ENCODE measurements around the gene DPP10. TPM values are rescaled to one million over a fixed set of nuclear protein-coding genes. Genes with fewer than 3 reads are reported as not detected.

The DPP10 gene
- total and polyA plus RNA-seq, 9 donors, result 0.12 to 5.9 (median 0.64) TPM; not detected in 3

DNA sequence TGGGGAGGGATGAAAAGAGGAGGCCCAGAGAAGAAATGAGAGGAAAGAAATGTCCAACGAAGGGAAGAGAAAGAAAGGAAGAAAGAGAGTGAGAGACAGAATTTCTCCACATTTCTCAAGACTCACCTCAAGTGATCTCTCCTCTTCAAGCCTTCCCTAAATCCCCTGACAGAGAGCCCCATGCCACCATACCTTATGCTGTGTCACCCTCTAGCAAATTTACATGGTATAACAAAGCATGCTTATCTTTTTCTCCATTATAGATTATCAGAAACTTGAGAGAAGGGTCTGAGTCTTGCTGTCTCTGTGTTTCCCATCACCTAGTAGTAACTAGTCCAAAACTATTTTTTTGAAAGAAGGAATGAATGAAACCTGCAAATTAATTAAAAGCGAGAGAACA is 1208.4 kb downstream of the DPP10 start:
- no peak overlapping the region for H3K4me3 ChIP-seq
- no peaks in the 10 kb centered on the region for H3K36me3 ChIP-seq
- no peaks in the 10 kb centered on the region for H3K27me3 ChIP-seq
- no peak for DNase-seq
- no peak overlapping the region for H3K27ac ChIP-seq
- TF ChIP-seq POLR2A (IDR thresholded peaks at IDR 0.05), result no peak
- TF ChIP-seq, protein P1, sequence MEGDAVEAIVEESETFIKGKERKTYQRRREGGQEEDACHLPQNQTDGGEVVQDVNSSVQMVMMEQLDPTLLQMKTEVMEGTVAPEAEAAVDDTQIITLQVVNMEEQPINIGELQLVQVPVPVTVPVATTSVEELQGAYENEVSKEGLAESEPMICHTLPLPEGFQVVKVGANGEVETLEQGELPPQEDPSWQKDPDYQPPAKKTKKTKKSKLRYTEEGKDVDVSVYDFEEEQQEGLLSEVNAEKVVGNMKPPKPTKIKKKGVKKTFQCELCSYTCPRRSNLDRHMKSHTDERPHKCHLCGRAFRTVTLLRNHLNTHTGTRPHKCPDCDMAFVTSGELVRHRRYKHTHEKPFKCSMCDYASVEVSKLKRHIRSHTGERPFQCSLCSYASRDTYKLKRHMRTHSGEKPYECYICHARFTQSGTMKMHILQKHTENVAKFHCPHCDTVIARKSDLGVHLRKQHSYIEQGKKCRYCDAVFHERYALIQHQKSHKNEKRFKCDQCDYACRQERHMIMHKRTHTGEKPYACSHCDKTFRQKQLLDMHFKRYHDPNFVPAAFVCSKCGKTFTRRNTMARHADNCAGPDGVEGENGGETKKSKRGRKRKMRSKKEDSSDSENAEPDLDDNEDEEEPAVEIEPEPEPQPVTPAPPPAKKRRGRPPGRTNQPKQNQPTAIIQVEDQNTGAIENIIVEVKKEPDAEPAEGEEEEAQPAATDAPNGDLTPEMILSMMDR (IDR thresholded peaks at IDR 0.05), result no peak
- TF ChIP-seq EP300 (IDR thresholded peaks at IDR 0.05), result no peak
- intact Hi-C loops (cut with DNase I), result no loop called here
- H3K4me1 ChIP-seq (ENCODE audit: insufficient read depth), result no peaks in the 10 kb centered on the region
- no peaks in the 10 kb centered on the region for H3K9me3 ChIP-seq
- 72 to 83% (median 76%) methylated on average over 2 of the region's 2 CpGs for WGBS, 3 donors

DNA sequence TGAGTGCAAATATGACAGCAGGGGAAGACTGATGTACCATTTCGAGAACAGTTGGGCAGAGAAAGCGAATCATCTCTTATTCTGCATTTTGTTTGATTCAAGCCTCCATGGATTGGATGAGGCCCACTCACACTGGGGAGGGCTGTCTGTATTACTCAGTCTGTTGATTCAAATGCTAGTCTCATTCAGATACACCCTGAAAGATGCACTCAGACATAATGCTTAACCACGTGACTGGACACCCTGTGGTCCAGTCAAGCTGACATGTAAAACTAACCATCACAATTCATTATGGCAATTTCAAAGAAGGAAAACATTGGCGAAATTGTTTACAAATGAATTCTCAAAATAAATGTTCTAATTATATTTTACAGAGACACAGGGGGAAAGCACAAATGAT is 1210.2 kb downstream of the DPP10 start:
- no peaks in the 10 kb centered on the region for H3K9me3 ChIP-seq
- no peaks in the 10 kb centered on the region for H3K4me1 ChIP-seq (ENCODE audit: insufficient read depth)
- H3K27ac ChIP-seq, result no peak overlapping the region
- no peaks in the 10 kb centered on the region for H3K36me3 ChIP-seq
- 76 to 89% (median 76%) methylated on average over 4 of the region's 4 CpGs for WGBS, 3 donors
- H3K4me3 ChIP-seq, result no peak overlapping the region
- H3K27me3 ChIP-seq, result no peaks in the 10 kb centered on the region
- no peak for DNase-seq
- intact Hi-C loops (cut with DNase I), result no loop called here
- TF ChIP-seq EP300 (IDR thresholded peaks at IDR 0.05) (no peak), POLR2A (IDR thresholded peaks at IDR 0.05) (no peak)
- TF ChIP-seq, protein P1 (IDR thresholded peaks at IDR 0.05), result no peak

DNA sequence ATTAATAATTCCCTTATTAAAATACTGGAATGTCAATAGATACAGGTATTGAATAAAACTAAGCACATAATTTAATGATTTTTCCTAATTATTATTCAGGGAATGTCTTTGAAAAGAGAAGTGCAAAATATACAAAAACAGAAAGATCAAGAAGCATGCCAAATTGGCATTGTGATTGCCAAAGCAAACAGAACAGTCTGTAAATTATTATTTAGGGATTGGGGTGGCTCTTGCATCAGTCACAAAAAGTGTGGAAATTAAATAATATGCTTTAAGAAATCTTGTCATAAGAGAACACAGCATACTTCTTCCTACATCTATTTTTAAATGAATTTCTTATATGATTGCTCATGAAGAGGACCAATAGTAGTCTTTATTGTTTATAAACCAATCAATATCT is 1211.9 kb downstream of the DPP10 start:
- intact Hi-C loops (cut with DNase I), result no loop called here
- no peak for DNase-seq
- Histone ChIP-seq H3K27ac (no peak overlapping the region), H3K36me3 (no peaks in the 10 kb centered on the region), H3K4me1 (ENCODE audit: insufficient read depth) (no peaks in the 10 kb centered on the region), H3K4me3 (no peak overlapping the region), H3K9me3 (no peaks in the 10 kb centered on the region), H3K27me3 (no peaks in the 10 kb centered on the region)
- TF ChIP-seq, protein P1 (IDR thresholded peaks at IDR 0.05), result no peak
- TF ChIP-seq EP300 (IDR thresholded peaks at IDR 0.05), result no peak
- no peak for TF ChIP-seq POLR2A (IDR thresholded peaks at IDR 0.05)

DNA sequence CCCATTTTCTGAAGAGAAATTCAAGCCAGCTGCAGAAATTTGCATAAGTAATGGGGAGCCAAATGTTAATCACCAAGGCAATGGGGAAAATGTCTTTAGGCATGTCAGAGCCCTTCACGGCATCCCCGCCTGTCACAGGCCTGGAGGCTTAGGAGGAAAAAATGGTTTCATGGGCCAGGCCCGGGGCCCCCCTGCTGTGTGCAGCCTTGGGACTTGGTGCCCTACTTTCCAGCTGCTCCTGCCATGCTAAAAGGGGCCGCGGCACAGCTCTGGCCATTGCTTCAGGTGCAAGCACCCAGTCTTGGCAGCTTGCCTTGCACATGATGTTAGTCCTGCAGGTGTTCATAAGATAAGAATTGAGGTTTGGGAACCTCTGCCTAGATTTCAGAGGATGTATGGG is 1235.7 kb downstream of the DPP10 start:
- intact Hi-C loops (cut with DNase I), result no loop called here
- DNase-seq, result no peak
- Histone ChIP-seq H3K36me3 (no peaks in the 10 kb centered on the region), H3K4me3 (no peak overlapping the region), H3K4me1 (ENCODE audit: insufficient read depth) (no peaks in the 10 kb centered on the region), H3K27me3 (no peaks in the 10 kb centered on the region), H3K9me3 (no peaks in the 10 kb centered on the region), H3K27ac (no peak overlapping the region)
- 84 to 92% (median 90%) methylated on average over 5 of the region's 5 CpGs for WGBS, 3 donors
- TF ChIP-seq, protein P1 (IDR thresholded peaks at IDR 0.05), result no peak
- TF ChIP-seq POLR2A (IDR thresholded peaks at IDR 0.05) (no peak), EP300 (IDR thresholded peaks at IDR 0.05) (no peak)

DNA sequence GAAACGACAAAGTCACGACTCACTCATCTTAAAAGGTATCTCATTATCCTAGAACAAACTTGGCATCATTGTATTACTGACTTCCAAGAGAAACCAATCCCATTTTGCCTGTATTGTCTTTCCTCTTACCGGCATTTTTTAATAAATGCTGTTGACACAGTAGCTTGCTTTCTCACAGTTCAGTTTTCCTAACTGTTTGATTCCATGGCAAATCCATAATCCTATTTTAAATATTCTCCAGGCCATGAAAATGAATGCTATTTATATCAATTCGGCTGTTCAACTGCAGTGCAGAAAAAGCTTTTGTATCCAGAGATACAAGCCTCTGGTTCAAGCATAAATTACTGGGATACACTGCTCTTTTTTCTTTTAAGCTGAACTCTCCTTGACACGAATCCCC is 1241.9 kb downstream of the DPP10 start:
- 46 to 54% (median 51%) methylated on average over 5 of the region's 5 CpGs for WGBS, 3 donors
- H3K4me3 ChIP-seq, result no peak overlapping the region
- no peaks in the 10 kb centered on the region for H3K27me3 ChIP-seq
- DNase-seq, result no peak
- H3K27ac ChIP-seq, result no peak overlapping the region
- TF ChIP-seq POLR2A (IDR thresholded peaks at IDR 0.05), result no peak
- no peak for TF ChIP-seq EP300 (IDR thresholded peaks at IDR 0.05)
- TF ChIP-seq, protein P1 (IDR thresholded peaks at IDR 0.05), result no peak
- no peaks in the 10 kb centered on the region for H3K9me3 ChIP-seq
- H3K4me1 ChIP-seq (ENCODE audit: insufficient read depth), result no peaks in the 10 kb centered on the region
- intact Hi-C loops (cut with DNase I), result no loop called here
- no peaks in the 10 kb centered on the region for H3K36me3 ChIP-seq
